Neural cell (in vitro differentiated cells): ENCODE results near the gene GNAT2. TPM values are rescaled to one million over a fixed set of nuclear protein-coding genes. Genes with fewer than 3 reads are reported as not detected.

ENCODE experiments used
- H2AFZ ChIP-seq: fragments of 200-600, 300-800 bp; sonication (generic), shearing (Covaris generic); 2 replicates; pipeline ENCODE4 v1.6.0; 2014; ENCODE audit warnings: low read depth, mild to moderate bottlenecking, antibody characterized with exemption, low read length, moderate library complexity
- H3F3A ChIP-seq: fragments of 200-600 bp; shearing (Covaris generic); 2 replicates; pipeline ENCODE4 v1.6.1; 2016; ENCODE audit warnings: mild to moderate bottlenecking, moderate library complexity, mixed read lengths, antibody characterized with exemption, low read length; ENCODE audit not compliant: insufficient read depth, poor library complexity, severe bottlenecking
- H3K27ac ChIP-seq: fragments of 200-600, 300-800 bp; sonication (generic), shearing (Covaris generic); 2 replicates; pipeline ENCODE4 v1.5.1; 2014; ENCODE audit warnings: mild to moderate bottlenecking, low read length, moderate library complexity
- H3K27me3 ChIP-seq: fragments of 300-800, 200-600 bp; sonication (generic), shearing (Covaris generic); 2 replicates; pipeline ENCODE4 v1.6.0; 2014; ENCODE audit warnings: mild to moderate bottlenecking, low read depth, low read length, moderate library complexity; ENCODE audit not compliant: insufficient read depth
- H3K36me3 ChIP-seq: fragments of 300-800, 200-600 bp; sonication (generic), shearing (Covaris generic); 2 replicates; pipeline ENCODE4 v1.5.1; 2014; ENCODE audit warnings: mild to moderate bottlenecking, antibody characterized with exemption, low read length, moderate library complexity; ENCODE audit not compliant: insufficient read depth
- H3K4me2 ChIP-seq: fragments of 300-800, 200-600 bp; sonication (generic), shearing (Covaris generic); 2 replicates; pipeline ENCODE4 v1.6.0; 2014; ENCODE audit warnings: mild to moderate bottlenecking, low read length
- H3K4me3 ChIP-seq: fragments of 300-800, 200-600 bp; sonication (generic), shearing (Covaris generic); 2 replicates; pipeline ENCODE4 v1.5.1; 2014; ENCODE audit warnings: mild to moderate bottlenecking, low read length, moderate library complexity
- H3K79me2 ChIP-seq: fragments of 200-600 bp; shearing (Covaris generic); replicated peaks from 2 replicates; pipeline ENCODE4 v1.6.0; 2014; ENCODE audit warnings: mild to moderate bottlenecking, low read length, moderate library complexity; ENCODE audit not compliant: insufficient read depth
- H3K9ac ChIP-seq: fragments of 300-800, 200-600 bp; sonication (generic), shearing (Covaris generic); 2 replicates; pipeline ENCODE4 v1.6.1; 2016; ENCODE audit warnings: mild to moderate bottlenecking, low read length, mixed read lengths
- H3K9me2 ChIP-seq: fragments of 200-600 bp; shearing (Covaris generic); 2 replicates; pipeline ENCODE4 v1.6.1; 2016; ENCODE audit warnings: mild to moderate bottlenecking, low read length, mixed read lengths; ENCODE audit not compliant: insufficient read depth
- H3K9me3 ChIP-seq: fragments of 200-600, 300-800 bp; sonication (generic), shearing (Covaris generic); 2 replicates; pipeline ENCODE4 v1.6.1; 2016; ENCODE audit warnings: mild to moderate bottlenecking, mixed run types, low read length, moderate library complexity, mixed read lengths
- H4K20me1 ChIP-seq: fragments of 200-600 bp; shearing (Covaris generic); 2 replicates; pipeline ENCODE4 v1.6.1; 2016; ENCODE audit warnings: mild to moderate bottlenecking, mixed run types; ENCODE audit not compliant: insufficient read depth
- EP300 ChIP-seq: fragments of 450-650 bp; conservative IDR thresholded peaks from 2 replicates; pipeline ENCODE4 v1.6.1; 2014; ENCODE audit warnings: antibody characterized with exemption, mild to moderate bottlenecking, moderate library complexity; ENCODE audit not compliant: poor library complexity, severe bottlenecking
- EZH2 ChIP-seq: fragments of 200-600, 300-800 bp; shearing (Covaris generic), sonication (generic); IDR thresholded peaks from 2 replicates; pipeline ENCODE4 v1.6.1; 2014; ENCODE audit warnings: antibody characterized with exemption, low read length, borderline replicate concordance, mild to moderate bottlenecking; ENCODE audit not compliant: insufficient read depth, poor library complexity, severe bottlenecking
- MXI1 ChIP-seq: fragments of 450-650 bp; conservative IDR thresholded peaks from 2 replicates; pipeline ENCODE4 v1.6.1; 2014; ENCODE audit warnings: antibody characterized with exemption, mild to moderate bottlenecking; ENCODE audit not compliant: poor library complexity, severe bottlenecking
- POLR2AphosphoS5 ChIP-seq: IDR thresholded peaks from 2 replicates; pipeline ENCODE4 v1.6.1; 2012
- RAD21 ChIP-seq: fragments of 450-650 bp; conservative IDR thresholded peaks from 2 replicates; pipeline ENCODE4 v1.6.1; 2014; ENCODE audit warnings: antibody characterized with exemption, mild to moderate bottlenecking, moderate library complexity
- REST ChIP-seq: IDR thresholded peaks from 2 replicates; pipeline ENCODE4 v1.6.1; 2012; ENCODE audit warnings: borderline replicate concordance
- SMC3 ChIP-seq: fragments of 450-650 bp; conservative IDR thresholded peaks from 2 replicates; pipeline ENCODE4 v1.6.1; 2014; ENCODE audit warnings: antibody characterized with exemption, mild to moderate bottlenecking, moderate library complexity; ENCODE audit not compliant: poor library complexity
- TAF1 ChIP-seq: IDR thresholded peaks from 2 replicates; pipeline ENCODE4 v1.6.1; 2012; ENCODE audit warnings: low read depth
- polyA plus RNA-seq: library from polyadenylated mRNA; depleted of rRNA; stranded (reverse); fragments of >200 nt; gene quantifications from 2 replicates; pipeline ENCODE4 v1.2.3, GENCODE V29; 2014
- TF ChIP-seq, protein P1 (sequence below): fragments of 450-650 bp; IDR thresholded peaks from 2 replicates; pipeline ENCODE4 v1.5.1; 2014; ENCODE audit warnings: antibody characterized with exemption, mild to moderate bottlenecking, moderate library complexity; ENCODE audit not compliant: poor library complexity, severe bottlenecking

Gene GNAT2
- polyA plus RNA-seq, 1 donor from 2014 or later, result 1.5 TPM

GRCh38 chr1:109579491-109579890, 39.9 kb downstream of the GNAT2 start:
- Histone ChIP-seq H3K27ac (no peak overlapping the region), H3K27me3 (no peaks in the 10 kb centered on the region), H3F3A (no peaks in the 10 kb centered on the region), H3K9ac (no peak overlapping the region), H4K20me1 (no peaks in the 10 kb centered on the region), H3K4me2 (no peak overlapping the region), H3K9me3 (no peaks in the 10 kb centered on the region), H2AFZ (no peak overlapping the region), H3K9me2 (no peaks in the 10 kb centered on the region), H3K36me3 (peaks cover 5% of the 10 kb centered on the region), H3K79me2 (peaks cover 4% of the 10 kb centered on the region), H3K4me3 (no peak overlapping the region)
- TF ChIP-seq RAD21 (no peak), SMC3 (no peak), EP300 (no peak)

DNA sequence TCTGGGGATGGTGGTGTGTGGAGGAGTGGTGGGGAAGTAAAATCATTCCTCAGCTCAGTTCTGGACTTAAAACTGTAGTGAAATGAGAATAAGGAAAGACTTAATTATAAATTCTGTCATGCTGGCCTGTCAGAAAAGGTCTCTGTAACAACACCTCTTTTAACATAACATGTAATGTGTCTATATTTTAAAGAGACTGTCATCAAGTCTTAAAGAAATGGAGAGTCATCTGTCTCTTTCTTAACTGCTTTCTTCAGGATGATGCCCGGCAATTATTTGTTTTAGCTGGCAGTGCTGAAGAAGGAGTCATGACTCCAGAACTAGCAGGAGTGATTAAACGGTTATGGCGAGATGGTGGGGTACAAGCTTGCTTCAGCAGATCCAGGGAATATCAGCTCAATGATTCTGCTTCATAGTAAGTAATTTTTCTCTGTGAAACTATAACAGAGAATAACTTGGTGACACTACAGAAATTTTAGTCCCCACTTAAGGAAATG, 40.4 kb downstream of the GNAT2 start:
- H4K20me1 ChIP-seq, result no peaks in the 10 kb centered on the region
- no peak overlapping the region for H2AFZ ChIP-seq
- H3K9ac ChIP-seq, result no peak overlapping the region
- H3K27ac ChIP-seq, result no peak overlapping the region
- H3K27me3 ChIP-seq, result no peaks in the 10 kb centered on the region
- H3K9me2 ChIP-seq, result no peaks in the 10 kb centered on the region
- H3K79me2 ChIP-seq, result peaks cover 4% of the 10 kb centered on the region
- no peak overlapping the region for H3K4me2 ChIP-seq
- no peaks in the 10 kb centered on the region for H3F3A ChIP-seq
- peaks cover 5% of the 10 kb centered on the region for H3K36me3 ChIP-seq
- H3K9me3 ChIP-seq, result no peaks in the 10 kb centered on the region
- no peak for TF ChIP-seq EZH2
- no peak for TF ChIP-seq POLR2AphosphoS5
- no peak for TF ChIP-seq TAF1
- TF ChIP-seq, protein P1, sequence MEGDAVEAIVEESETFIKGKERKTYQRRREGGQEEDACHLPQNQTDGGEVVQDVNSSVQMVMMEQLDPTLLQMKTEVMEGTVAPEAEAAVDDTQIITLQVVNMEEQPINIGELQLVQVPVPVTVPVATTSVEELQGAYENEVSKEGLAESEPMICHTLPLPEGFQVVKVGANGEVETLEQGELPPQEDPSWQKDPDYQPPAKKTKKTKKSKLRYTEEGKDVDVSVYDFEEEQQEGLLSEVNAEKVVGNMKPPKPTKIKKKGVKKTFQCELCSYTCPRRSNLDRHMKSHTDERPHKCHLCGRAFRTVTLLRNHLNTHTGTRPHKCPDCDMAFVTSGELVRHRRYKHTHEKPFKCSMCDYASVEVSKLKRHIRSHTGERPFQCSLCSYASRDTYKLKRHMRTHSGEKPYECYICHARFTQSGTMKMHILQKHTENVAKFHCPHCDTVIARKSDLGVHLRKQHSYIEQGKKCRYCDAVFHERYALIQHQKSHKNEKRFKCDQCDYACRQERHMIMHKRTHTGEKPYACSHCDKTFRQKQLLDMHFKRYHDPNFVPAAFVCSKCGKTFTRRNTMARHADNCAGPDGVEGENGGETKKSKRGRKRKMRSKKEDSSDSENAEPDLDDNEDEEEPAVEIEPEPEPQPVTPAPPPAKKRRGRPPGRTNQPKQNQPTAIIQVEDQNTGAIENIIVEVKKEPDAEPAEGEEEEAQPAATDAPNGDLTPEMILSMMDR, result no peak
- TF ChIP-seq MXI1, result no peak
- no peak for TF ChIP-seq EP300
- TF ChIP-seq REST, result no peak
- TF ChIP-seq RAD21, result no peak
- no peak for TF ChIP-seq SMC3
- H3K4me3 ChIP-seq, result no peak overlapping the region

- no peaks in the 10 kb centered on the region for H3F3A ChIP-seq
- TF ChIP-seq SMC3 (no peak), RAD21 (no peak), REST (no peak), MXI1 (no peak), POLR2AphosphoS5 (no peak), EZH2 (no peak), EP300 (no peak), TAF1 (no peak)
- TF ChIP-seq, protein P1, result no peak
- H3K9me2 ChIP-seq, result no peaks in the 10 kb centered on the region
- H3K27me3 ChIP-seq, result no peaks in the 10 kb centered on the region
- no peaks in the 10 kb centered on the region for H3K36me3 ChIP-seq
- no peak overlapping the region for H2AFZ ChIP-seq
- no peaks in the 10 kb centered on the region for H4K20me1 ChIP-seq
- H3K4me3 ChIP-seq, result no peak overlapping the region
- H3K9ac ChIP-seq, result no peak overlapping the region
- no peak overlapping the region for H3K4me2 ChIP-seq
- H3K27ac ChIP-seq, result no peak overlapping the region
- peaks cover 30% of the 10 kb centered on the region for H3K79me2 ChIP-seq
- H3K9me3 ChIP-seq, result no peaks in the 10 kb centered on the region
Observed at GRCh38 chr1:109573785-109574184, 45.6 kb downstream of the GNAT2 start.
